Calu3 (cell line): ENCODE data around the gene PXDN. TPM values are rescaled to one million over a fixed set of nuclear protein-coding genes. Genes with fewer than 3 reads are reported as not detected.
"Not testable (repeated sequence)": the region's sequence is repeated elsewhere in the genome, so short reads cannot be mapped to it uniquely, and the experiment has no call there.

Experiments used
- BruUV-seq: library from RNA; stranded (reverse); fragments of 400-500 nt; replicated peaks from 2 replicates; lab custom pipeline; 2021; lab: Mats Ljungman, UMichigan
- CTCF ChIA-PET: fragments of 300-600 bp; sonication (Branson Sonifier 250); formaldehyde crosslinking; loops from one replicate; lab custom pipeline; 2022; ENCODE audit warnings: antibody characterized with exemption; lab: Charles Lee
- DNase-seq: peaks from one replicate; pipeline ENCODE4 v3.0.0; 2022
- H3K27ac Mint-ChIP-seq: one replicate; pipeline ENCODE4 v1.8.0; 2022; ENCODE audit warnings: mixed read lengths; ENCODE audit not compliant: unreplicated experiment
- H3K27me3 Mint-ChIP-seq: one replicate; pipeline ENCODE4 v1.8.0; 2022; ENCODE audit warnings: mixed read lengths; ENCODE audit not compliant: unreplicated experiment
- H3K36me3 Mint-ChIP-seq: one replicate; pipeline ENCODE4 v1.8.0; 2022; ENCODE audit warnings: mild to moderate bottlenecking, moderate library complexity, mixed read lengths; ENCODE audit not compliant: insufficient read depth, unreplicated experiment
- H3K4me1 Mint-ChIP-seq: one replicate; pipeline ENCODE4 v1.8.0; 2022; ENCODE audit warnings: mild to moderate bottlenecking, low read depth, mixed read lengths; ENCODE audit not compliant: unreplicated experiment
- H3K4me3 Mint-ChIP-seq: one replicate; pipeline ENCODE4 v1.8.0; 2022; ENCODE audit warnings: mild to moderate bottlenecking, low read depth, moderate library complexity, mixed read lengths; ENCODE audit not compliant: unreplicated experiment
- H3K9me3 Mint-ChIP-seq: one replicate; pipeline ENCODE4 v1.8.0; 2022; ENCODE audit warnings: low read depth, mixed read lengths; ENCODE audit not compliant: unreplicated experiment
- CTCF ChIP-seq: fragments of 200-600 bp; IDR thresholded peaks from one replicate; pipeline ENCODE4 v1.8.0; 2022; ENCODE audit warnings: antibody characterized with exemption; ENCODE audit not compliant: unreplicated experiment
- intact Hi-C: fragments of 100-400 bp; cut with micrococcal nuclease; formaldehyde crosslinking; loops from one replicate; pipeline ENCODE4 v1.10.0; 2022; ENCODE audit not compliant: unreplicated experiment
- total RNA-seq: library from RNA; stranded (reverse); gene quantifications from 2 replicates; pipeline ENCODE4 v1.2.3, GENCODE V29; 2022

PXDN gene
- total RNA-seq, 1 experiment from 2014 or later = not detected

- H3K4me1 Mint-ChIP-seq = no peaks in the 10 kb centered on the region
- H3K27me3 Mint-ChIP-seq = no peaks in the 10 kb centered on the region
- no peak for DNase-seq
- H3K27ac Mint-ChIP-seq = no peak overlapping the region
- no peak overlapping the region for H3K4me3 Mint-ChIP-seq
- intact Hi-C loops = no loop called here
- no peaks in the 10 kb centered on the region for H3K36me3 Mint-ChIP-seq
- TF ChIP-seq CTCF = no peak
- H3K9me3 Mint-ChIP-seq = peaks cover 9% of the 10 kb centered on the region
- CTCF ChIA-PET = no interaction called here
- BruUV-seq = no TSS peak
Measured at GRCh38 chr2:1701020-1701419, 43.3 kb downstream of the PXDN start.

DNA sequence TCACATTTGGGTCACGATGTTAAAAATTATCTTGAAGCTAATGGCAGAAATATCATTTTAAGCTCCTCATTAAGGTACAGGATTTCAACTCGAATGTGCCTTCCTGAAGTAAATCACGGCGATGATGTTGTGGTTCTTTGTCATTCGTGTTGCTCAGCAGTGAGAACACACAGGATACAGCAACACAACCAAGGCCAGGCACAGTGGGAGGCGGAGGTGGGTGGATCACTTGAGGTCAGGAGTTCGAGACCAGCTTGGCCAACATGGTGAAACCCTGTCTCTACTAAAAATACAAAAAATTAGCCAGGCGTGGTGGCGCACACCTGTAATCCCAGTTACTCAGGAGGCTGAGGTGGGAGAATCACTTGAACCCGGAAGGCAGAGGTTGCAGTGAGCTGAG is 43.9 kb downstream of the PXDN start:
- BruUV-seq, intact Hi-C loops, CTCF ChIA-PET, H3K9me3 Mint-ChIP-seq, H3K27me3 Mint-ChIP-seq, H3K4me1 Mint-ChIP-seq, DNase-seq, H3K36me3 Mint-ChIP-seq, H3K27ac Mint-ChIP-seq, H3K4me3 Mint-ChIP-seq: not testable (repeated sequence)

DNA sequence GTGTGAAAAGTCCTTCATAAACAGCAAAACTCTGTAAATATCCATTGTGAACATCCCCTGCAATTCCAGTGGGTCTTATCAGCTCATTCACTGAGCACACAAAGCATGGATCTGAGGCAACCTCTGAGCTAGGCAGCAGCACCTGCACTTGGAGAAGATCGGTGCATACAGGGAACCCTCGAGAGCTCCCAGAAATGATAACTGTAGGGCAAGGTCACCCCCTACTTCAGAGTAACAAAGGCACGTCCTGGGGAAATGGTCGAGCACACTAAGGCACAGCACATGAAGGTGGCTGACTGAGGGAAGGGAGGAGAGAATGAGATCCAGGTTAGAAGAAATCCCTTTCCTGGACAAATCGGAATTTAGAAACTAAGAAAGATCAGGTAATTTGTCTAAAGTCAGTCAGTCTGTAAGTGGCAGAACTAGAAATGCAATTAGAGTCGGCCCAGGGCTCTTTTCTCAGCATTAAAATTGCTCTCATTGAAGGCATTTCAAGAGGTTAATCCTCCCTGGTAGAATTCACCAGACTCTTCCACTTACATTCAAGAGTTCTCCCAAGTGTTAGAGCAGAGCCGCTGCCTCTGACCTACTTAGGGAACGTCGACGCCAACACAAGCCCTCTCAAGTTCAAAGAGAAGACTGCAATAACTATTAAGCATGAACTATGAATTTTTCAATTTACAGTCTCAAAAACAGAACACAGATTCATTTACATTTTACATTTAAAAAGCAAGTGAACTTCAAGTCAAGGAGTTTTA is 45.9 kb downstream of the PXDN start:
- no peak for TF ChIP-seq CTCF
- no peaks in the 10 kb centered on the region for H3K36me3 Mint-ChIP-seq
- DNase-seq = no peak
- peaks cover 12% of the 10 kb centered on the region for H3K9me3 Mint-ChIP-seq
- BruUV-seq = no TSS peak
- H3K4me3 Mint-ChIP-seq = no peak overlapping the region
- H3K27ac Mint-ChIP-seq = no peak overlapping the region
- H3K27me3 Mint-ChIP-seq = no peaks in the 10 kb centered on the region
- H3K4me1 Mint-ChIP-seq = no peaks in the 10 kb centered on the region
- CTCF ChIA-PET = no interaction called here
- intact Hi-C loops = no loop called here

GRCh38 chr2:1697601-1698000 is 46.7 kb downstream of the PXDN start:
- no peak for TF ChIP-seq CTCF
- intact Hi-C loops = no loop called here
- H3K36me3 Mint-ChIP-seq = no peaks in the 10 kb centered on the region
- H3K27me3 Mint-ChIP-seq = no peaks in the 10 kb centered on the region
- no peak overlapping the region for H3K27ac Mint-ChIP-seq
- H3K4me1 Mint-ChIP-seq = no peaks in the 10 kb centered on the region
- no peak overlapping the region for H3K4me3 Mint-ChIP-seq
- peaks cover 12% of the 10 kb centered on the region for H3K9me3 Mint-ChIP-seq
- no peak for DNase-seq
- BruUV-seq = no TSS peak
- CTCF ChIA-PET = no interaction called here

- Mint-ChIP-seq H3K4me1 (no peaks in the 10 kb centered on the region), H3K27ac (no peak overlapping the region), H3K27me3 (no peaks in the 10 kb centered on the region), H3K9me3 (peaks cover 12% of the 10 kb centered on the region), H3K4me3 (no peak overlapping the region), H3K36me3 (no peaks in the 10 kb centered on the region)
- no peak for DNase-seq
- TF ChIP-seq CTCF = no peak
- BruUV-seq = no TSS peak
- intact Hi-C loops = no loop called here
- CTCF ChIA-PET = no interaction called here
Measured at GRCh38 chr2:1696472-1696871, 47.8 kb downstream of the PXDN start.
